Measurements from ENCODE around the gene C1orf141. TPM values are rescaled to one million over a fixed set of nuclear protein-coding genes. Genes with fewer than 3 reads are reported as not detected.
A peak's percentile ranks its signal among the peaks of the same experiment; 100 is the strongest.

C1orf141 gene
- total and polyA plus RNA-seq, 9 of the 15 experiments (the other 6 are each of a cell fraction or from before 2014, with no cell fraction given) = not detected

DNA sequence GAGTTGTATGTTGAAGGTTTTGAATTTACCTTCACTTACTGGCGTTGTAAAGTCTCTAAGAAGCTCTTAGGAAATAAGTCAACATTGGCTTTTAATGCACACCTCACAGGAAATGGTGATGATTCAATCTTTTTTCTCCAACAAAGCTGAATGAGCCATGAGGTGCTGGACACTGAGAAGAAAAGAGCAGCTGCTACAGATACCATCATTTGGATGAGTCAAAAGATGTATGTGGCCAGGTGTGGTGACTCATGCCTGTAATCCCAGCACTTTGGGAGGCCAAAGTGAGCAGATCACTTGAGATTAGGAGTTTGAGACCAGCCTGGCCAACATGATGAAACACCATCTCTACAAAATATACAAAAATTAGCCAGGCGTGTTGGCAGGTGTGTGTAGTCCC is 28.2 kb upstream of the C1orf141 start:
- DNase-seq (ENCODE audit: extremely low read depth in 1 of 4, low spot score in 3 of 4) = no peak
- CTCF ChIA-PET (ENCODE audit: low intra/inter-chr PET ratio) = interaction anchor here (0.7 to 1.0 kb wide), 2 partner anchors 14 to 52 kb away, joined by 3 read pairs; no protein-coding TSS in a partner anchor
- H3K27me3 ChIP-seq (ENCODE audit: control insufficient read depth in 2 of 2, insufficient read depth in 2 of 2, low read length in 2 of 2) = no peaks in the 10 kb centered on the region
- H3K9me3 ChIP-seq (replicated peaks; ENCODE audit: control insufficient read depth, insufficient read depth, low read depth, low read length) = no peaks in the 10 kb centered on the region
- in situ Hi-C loops (cut with MboI) = no loop called here
- no peak overlapping the region for H3K4me3 ChIP-seq
- no peaks in the 10 kb centered on the region for H3K79me2 ChIP-seq (ENCODE audit: control insufficient read depth, insufficient read depth, low read length)
- H3K4me1 ChIP-seq (replicated peaks in 1 of 2; ENCODE audit: control insufficient read depth in 2 of 2, insufficient read depth in 2 of 2, low read length in 2 of 2) = peaks cover 0 to 4% of the 10 kb centered on the region in 2 experiments; a peak in 2 of 5 replicates
- FAIRE-seq = no peak
- no peaks in the 10 kb centered on the region for H3K9me1 ChIP-seq (ENCODE audit: control insufficient read depth, insufficient read depth, low read length)
- 25% methylated on average over 2 of the region's 2 CpGs for WGBS (ENCODE audit: insufficient coverage, low coverage, missing lambda C conversion rate)
- no peaks in the 10 kb centered on the region for H3K36me3 ChIP-seq (ENCODE audit: control insufficient read depth, insufficient read depth, low read length)
- H2AFZ ChIP-seq (ENCODE audit: low read depth, low read length) = 0 out of 2 replicates have a peak overlapping the region, but pooled peaks have one; percentile 28
- intact Hi-C loops (cut with micrococcal nuclease) = no loop called here
- ATAC-seq = peak; percentile 52
- POLR2A ChIA-PET = interaction anchor here (1.3 kb wide), 2 partner anchors 9 to 13 kb away, joined by 4 to 6 read pairs; no protein-coding TSS in a partner anchor
- H3K27ac ChIP-seq (ENCODE audit: extremely low read depth, low read depth, low read length) = no peak overlapping the region
- no peaks in the 10 kb centered on the region for H4K20me1 ChIP-seq (replicated peaks; ENCODE audit: control insufficient read depth, insufficient read depth, low read length)
- no TSS peak for BruUV-seq (replicated peaks)
- no peak overlapping the region for H3K4me2 ChIP-seq (ENCODE audit: insufficient read depth, low read length)
- no peak overlapping the region for H3K9ac ChIP-seq (ENCODE audit: insufficient read depth in 1 of 2, low read depth in 2 of 2, low read length in 2 of 2)
- peak; percentile 27 for TF ChIP-seq HDAC3 (IDR thresholded peaks at IDR 0.05; ENCODE audit: borderline replicate concordance, partially characterized antibody)
- no peak for TF ChIP-seq CEBPG (CRISPR knock-in tag; IDR thresholded peaks at IDR 0.05)
- TF ChIP-seq CEBPG (tag; conservative IDR thresholded peaks at IDR 0.05 in 1 of 2, IDR thresholded peaks at IDR 0.05 in 1 of 2) = peak in 1 of 2 experiments; percentile 57; a peak in 1 of 4 replicates
- peak; percentile 83 for TF ChIP-seq CBFA2T3 (IDR thresholded peaks at IDR 0.05)
- TF ChIP-seq MCM3 (IDR thresholded peaks at IDR 0.05) = no peak
- TF ChIP-seq SMARCC2 (IDR thresholded peaks at IDR 0.05; ENCODE audit: low read depth) = peak; percentile 88; the same call in 1 of the 2 replicates
- TF ChIP-seq PHB2 (IDR thresholded peaks at IDR 0.05; ENCODE audit: low read depth) = no peak
- TF ChIP-seq CBFA2T2 (conservative IDR thresholded peaks at IDR 0.05) = peak; percentile 86
- peak; percentile 80 to 91 for TF ChIP-seq TRIM24 (IDR thresholded peaks at IDR 0.05)
- TF ChIP-seq SMARCA4 (IDR thresholded peaks at IDR 0.05) = peak; percentile 93
- TF ChIP-seq JUNB (CRISPR knock-in tag; conservative IDR thresholded peaks at IDR 0.05) = peak; percentile 59; the same call in 1 of the 2 replicates
- TF ChIP-seq DPF2 (IDR thresholded peaks at IDR 0.05) = peak; percentile 85
- peak; percentile 34 for TF ChIP-seq TAL1 (IDR thresholded peaks at IDR 0.05)
- no peak for TF ChIP-seq ARHGAP35 (IDR thresholded peaks at IDR 0.05; ENCODE audit: partially characterized antibody)
- 0 out of 2 replicates have a peak, but pooled peaks have one; percentile 47 for TF ChIP-seq HDAC2 (IDR thresholded peaks at IDR 0.05)
- no peak for TF ChIP-seq PRPF4 (IDR thresholded peaks at IDR 0.05; ENCODE audit: insufficient read depth, low read depth, low read length, poor library complexity, severe bottlenecking)
- TF ChIP-seq ARID1B (IDR thresholded peaks at IDR 0.05) = peak; percentile 90
- peak; percentile 88 for TF ChIP-seq JUND (IDR thresholded peaks at IDR 0.05; ENCODE audit: borderline replicate concordance, low read depth, low read length)
- peak; percentile 76; the same call in 1 of the 3 replicates for TF ChIP-seq JUND (tag; IDR thresholded peaks at IDR 0.05; ENCODE audit: borderline replicate concordance, low read depth, low read length)
- peak; percentile 99 for TF ChIP-seq ZEB2 (IDR thresholded peaks at IDR 0.05)
- no peak for TF ChIP-seq MCM5 (IDR thresholded peaks at IDR 0.05; ENCODE audit: low read depth)
- TF ChIP-seq SOX6 (IDR thresholded peaks at IDR 0.05) = peak; percentile 87
- TF ChIP-seq MTA2 (IDR thresholded peaks at IDR 0.05; ENCODE audit: low read depth) = no peak
- no peak for TF ChIP-seq POLR2H (tag; IDR thresholded peaks at IDR 0.05; ENCODE audit: low read depth)
- TF ChIP-seq MTA1 (IDR thresholded peaks at IDR 0.05; ENCODE audit: borderline replicate concordance) = peak; percentile 85
- peak; percentile 37; the same call in 1 of the 2 replicates for TF ChIP-seq TEAD4 (IDR thresholded peaks at IDR 0.05; ENCODE audit: low read length)
- TF ChIP-seq TEAD4 (CRISPR knock-in tag; IDR thresholded peaks at IDR 0.05; ENCODE audit: borderline replicate concordance) = no peak
- TF ChIP-seq HDAC1 (IDR thresholded peaks at IDR 0.05) = peak in 1 of 2 experiments; percentile 58; a peak in 1 of 4 replicates
- peak; percentile 93 for TF ChIP-seq FOSL1 (tag; conservative IDR thresholded peaks at IDR 0.05)
